ENCODE data around the gene ZRSR2.

- TF ChIP-seq NFIC (IDR thresholded peaks at IDR 0.05) (no peak), TEAD4 (IDR thresholded peaks at IDR 0.05) (no peak)
Measured at GRCh38 chrX:15848576-15848975, 58.3 kb downstream of the ZRSR2 start.
